Mucosa of stomach (tissue), 1 donor: ENCODE data around the gene PRSS27.

Experiments
- H3K27me3 ChIP-seq: one replicate; pipeline ENCODE4 v1.7.0; 2013; ENCODE audit warnings: mild to moderate bottlenecking, low read length; ENCODE audit not compliant: control insufficient read depth, insufficient read depth
- H3K36me3 ChIP-seq: one replicate; pipeline ENCODE4 v1.7.0; 2013; ENCODE audit warnings: low read length; ENCODE audit not compliant: control insufficient read depth, insufficient read depth
- H3K4me1 ChIP-seq: one replicate; pipeline ENCODE4 v1.7.0; 2013; ENCODE audit warnings: mild to moderate bottlenecking, low read length; ENCODE audit not compliant: control insufficient read depth, insufficient read depth
- H3K4me3 ChIP-seq: one replicate; pipeline ENCODE4 v1.7.0; 2013; ENCODE audit warnings: low read length
- H3K9ac ChIP-seq: one replicate; pipeline ENCODE4 v1.7.0; 2013; ENCODE audit warnings: mild to moderate bottlenecking, low read length, moderate library complexity
- H3K9me3 ChIP-seq: one replicate; pipeline ENCODE4 v1.7.0; 2013; ENCODE audit warnings: mild to moderate bottlenecking, low read length, moderate library complexity; ENCODE audit not compliant: control insufficient read depth
- donor health status: Pancreatic carcinoma.

PRSS27 gene

GRCh38 chr16:2761886-2762583 is 42.0 kb upstream of the PRSS27 start:
- peaks cover 72% of the 10 kb centered on the region for H3K36me3 ChIP-seq
- H3K4me3 ChIP-seq, result no peak overlapping the region
- H3K9me3 ChIP-seq, result no peaks in the 10 kb centered on the region
- no peaks in the 10 kb centered on the region for H3K4me1 ChIP-seq
- H3K27me3 ChIP-seq, result no peaks in the 10 kb centered on the region
- H3K9ac ChIP-seq, result no peak overlapping the region

DNA sequence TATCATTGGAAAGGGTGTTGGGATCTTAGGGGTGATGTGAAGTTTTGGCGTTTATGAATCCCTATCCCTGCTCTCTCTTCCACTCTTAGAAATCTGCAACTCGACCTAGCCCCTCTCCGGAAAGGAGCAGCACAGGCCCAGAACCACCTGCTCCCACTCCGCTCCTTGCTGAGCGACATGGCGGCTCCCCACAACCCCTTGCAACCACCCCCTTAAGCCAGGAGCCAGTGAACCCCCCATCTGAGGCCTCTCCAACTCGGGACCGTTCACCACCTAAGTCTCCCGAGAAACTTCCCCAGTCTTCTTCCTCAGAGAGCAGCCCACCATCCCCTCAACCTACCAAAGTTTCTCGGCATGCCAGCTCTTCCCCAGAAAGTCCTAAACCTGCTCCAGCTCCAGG is 41.4 kb upstream of the PRSS27 start:
- Histone ChIP-seq H3K9me3 (no peaks in the 10 kb centered on the region), H3K36me3 (peaks cover 67% of the 10 kb centered on the region), H3K4me3 (no peak overlapping the region), H3K4me1 (no peaks in the 10 kb centered on the region), H3K9ac (no peak overlapping the region), H3K27me3 (no peaks in the 10 kb centered on the region)

DNA sequence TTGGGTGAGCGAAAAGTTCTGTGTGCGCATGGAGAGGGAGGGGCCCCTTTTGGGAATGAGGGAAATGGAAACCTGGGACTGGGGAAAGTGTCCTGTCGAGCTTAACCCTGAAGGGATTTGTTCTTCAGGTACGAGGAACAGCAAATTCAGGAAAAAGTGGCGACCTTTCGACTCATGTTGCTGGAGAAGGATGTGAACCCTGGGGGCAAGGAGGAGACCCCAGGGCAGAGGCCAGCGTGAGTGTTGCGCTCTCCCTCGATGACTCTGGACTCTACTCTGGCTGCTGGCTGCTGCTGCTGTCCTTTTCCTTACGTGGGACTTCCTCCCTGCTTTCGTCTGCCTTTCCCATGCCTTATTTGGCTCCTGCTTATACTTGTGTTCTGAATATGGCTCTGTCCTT is 37.3 kb upstream of the PRSS27 start:
- Histone ChIP-seq H3K4me3 (no peak overlapping the region), H3K9me3 (no peaks in the 10 kb centered on the region), H3K9ac (no peak overlapping the region), H3K4me1 (peaks cover 16% of the 10 kb centered on the region), H3K36me3 (peaks cover 36% of the 10 kb centered on the region), H3K27me3 (no peaks in the 10 kb centered on the region)

GRCh38 chr16:2756288-2757015 is 36.4 kb upstream of the PRSS27 start:
- peaks cover 27% of the 10 kb centered on the region for H3K36me3 ChIP-seq
- no peak overlapping the region for H3K9ac ChIP-seq
- H3K4me3 ChIP-seq, result no peak overlapping the region
- no peaks in the 10 kb centered on the region for H3K27me3 ChIP-seq
- H3K9me3 ChIP-seq, result no peaks in the 10 kb centered on the region
- peaks cover 23% of the 10 kb centered on the region for H3K4me1 ChIP-seq

DNA sequence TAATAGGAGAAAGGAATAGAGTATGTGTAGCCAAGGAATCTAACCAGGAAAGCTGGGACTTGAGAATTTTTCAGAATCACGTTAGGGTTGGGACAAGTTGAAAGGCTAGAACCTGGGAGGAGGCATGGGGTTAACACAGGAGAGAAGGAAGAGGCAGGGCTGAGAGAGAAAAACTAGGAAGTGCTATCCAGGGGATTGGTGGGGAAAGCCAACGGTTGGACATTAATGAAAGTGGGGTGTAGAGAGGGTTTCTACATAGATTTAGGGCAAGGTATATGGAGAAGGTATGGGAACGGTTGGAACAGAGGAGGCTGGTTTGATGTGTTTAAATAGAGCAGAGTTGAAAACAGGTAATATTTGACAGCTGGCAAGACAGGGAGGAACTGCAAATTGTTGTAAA is 35.1 kb upstream of the PRSS27 start:
- H3K4me3 ChIP-seq, result peak overlapping the region; percentile 21
- H3K4me1 ChIP-seq, result peaks cover 27% of the 10 kb centered on the region
- no peaks in the 10 kb centered on the region for H3K27me3 ChIP-seq
- no peaks in the 10 kb centered on the region for H3K9me3 ChIP-seq
- H3K9ac ChIP-seq, result peak overlapping the region; percentile 76
- H3K36me3 ChIP-seq, result peaks cover 23% of the 10 kb centered on the region

DNA sequence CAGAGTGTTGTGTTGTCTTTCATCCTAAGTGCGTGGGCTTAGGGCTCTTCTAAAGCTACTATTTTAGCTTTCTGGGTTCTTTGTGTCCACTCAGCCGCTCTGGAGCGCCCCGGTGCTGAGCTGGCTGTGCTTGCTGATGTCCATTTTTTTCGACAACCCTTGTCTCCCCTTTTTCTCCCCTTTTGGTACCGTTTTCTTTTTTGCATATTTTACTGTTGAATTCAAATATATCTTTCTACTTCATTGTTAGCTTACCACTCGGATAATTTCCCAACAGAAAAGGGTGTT is 33.7 kb upstream of the PRSS27 start:
- no peaks in the 10 kb centered on the region for H3K9me3 ChIP-seq
- no peaks in the 10 kb centered on the region for H3K27me3 ChIP-seq
- H3K36me3 ChIP-seq, result peaks cover 8% of the 10 kb centered on the region
- H3K4me1 ChIP-seq, result peaks cover 27% of the 10 kb centered on the region
- H3K9ac ChIP-seq, result peak overlapping the region; percentile 76
- H3K4me3 ChIP-seq, result peak overlapping the region; percentile 56

DNA sequence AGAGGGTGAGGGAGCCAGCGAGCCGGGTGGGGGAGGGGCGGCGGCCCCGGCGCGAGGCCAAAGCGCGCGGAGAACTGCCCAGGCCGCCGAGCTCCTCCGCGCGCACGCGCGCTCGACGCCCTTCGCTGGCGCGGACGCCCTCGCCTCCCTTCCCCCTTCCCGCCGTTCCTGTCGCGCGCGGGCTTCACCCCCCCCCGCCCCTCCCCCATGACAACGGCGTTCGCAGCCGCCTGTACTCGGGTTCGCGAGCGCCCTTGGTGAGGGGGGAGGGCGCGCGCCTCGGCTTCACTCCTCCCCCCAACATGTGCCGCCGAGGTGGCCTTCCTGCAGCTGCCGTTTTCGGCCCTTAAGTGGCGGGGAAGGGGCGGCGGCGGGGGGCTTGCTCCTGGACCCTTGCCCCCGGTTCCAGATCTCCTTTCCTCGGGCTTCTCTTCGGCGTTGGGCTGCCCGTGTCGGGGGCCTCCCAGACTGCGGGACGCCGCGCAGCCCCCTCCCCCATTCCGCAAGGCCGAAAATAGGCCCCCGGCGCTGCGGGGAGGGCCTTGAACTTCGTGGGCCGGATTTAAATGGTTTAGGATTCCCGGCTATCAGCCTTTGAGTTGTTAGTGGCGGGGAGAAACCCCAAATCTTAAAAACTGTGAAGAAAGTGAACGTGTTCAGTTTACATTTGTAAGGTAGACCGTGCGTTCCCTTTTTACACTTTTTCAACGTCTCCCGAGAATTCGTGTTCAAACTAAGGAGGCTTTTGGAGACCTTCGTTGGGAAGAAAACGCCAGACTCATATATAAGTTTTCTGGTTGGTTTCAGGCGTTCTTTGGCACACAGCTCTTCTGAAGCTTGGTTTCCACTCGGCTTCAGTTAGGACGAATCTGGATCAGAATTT is 33.1 kb upstream of the PRSS27 start:
- H3K4me1 ChIP-seq, result peaks cover 27% of the 10 kb centered on the region
- H3K27me3 ChIP-seq, result no peaks in the 10 kb centered on the region
- peak overlapping the region; percentile 84 for H3K9ac ChIP-seq
- H3K4me3 ChIP-seq, result peak overlapping the region; percentile 56
- H3K9me3 ChIP-seq, result no peaks in the 10 kb centered on the region
- H3K36me3 ChIP-seq, result peaks cover 3% of the 10 kb centered on the region

DNA sequence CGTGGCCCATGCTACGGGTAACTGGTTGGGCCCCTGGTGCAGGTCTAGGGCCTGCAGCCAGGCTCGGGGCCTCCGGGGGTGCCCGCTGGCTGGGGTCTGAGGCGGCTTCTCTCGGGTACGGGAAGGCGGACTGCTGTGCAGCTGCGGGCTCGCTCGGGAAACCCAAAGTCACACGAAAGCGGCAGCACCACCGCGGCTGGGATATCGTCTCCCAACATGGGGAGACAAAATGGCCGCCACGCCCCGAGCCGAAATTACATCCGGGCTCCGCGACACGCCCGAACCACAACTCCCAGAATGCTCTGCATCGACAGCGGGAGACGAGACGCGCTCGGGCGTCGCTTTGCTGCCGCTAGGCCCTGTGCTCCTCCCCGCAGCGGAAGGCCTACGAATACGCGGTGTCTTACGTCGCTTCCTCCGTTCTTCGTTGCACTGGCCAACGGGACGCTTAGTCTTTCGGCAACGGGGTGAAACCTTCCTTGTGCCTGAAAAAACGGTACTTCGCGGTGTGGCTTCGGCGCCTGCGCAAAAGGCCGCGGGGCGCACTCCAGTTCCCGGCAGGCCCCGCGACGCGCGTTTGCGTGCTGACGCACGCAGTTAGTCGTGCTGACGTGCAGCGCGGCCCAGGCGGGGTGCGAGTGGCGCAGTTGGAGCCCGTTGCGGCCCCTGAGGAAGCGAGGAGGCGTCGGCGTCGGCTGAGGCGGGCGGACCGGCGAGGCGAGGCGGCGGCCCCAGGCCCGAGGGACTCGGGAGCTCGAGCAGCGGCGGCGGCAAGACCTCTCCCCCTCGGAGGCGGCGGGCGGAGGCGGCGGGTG is 32.2 kb upstream of the PRSS27 start, which contains the start of gene SRRM2:
Gene SRRM2 (plus strand): TSS at position 604 of the 815 bp plus-strand sequence. CDS start 3,727 bp downstream, outside the sequence.
- H3K9ac ChIP-seq, result peak within 1 kb of the TSS; percentile 84
- H3K4me1 ChIP-seq, result peaks cover 27% of the 10 kb centered on the region
- peaks cover 3% of the 10 kb centered on the region for H3K36me3 ChIP-seq
- H3K9me3 ChIP-seq, result no peaks in the 10 kb centered on the region
- H3K4me3 ChIP-seq, result peak within 1 kb of the TSS; percentile 56
- no peaks in the 10 kb centered on the region for H3K27me3 ChIP-seq

- Histone ChIP-seq H3K4me3 (peak overlapping the region; percentile 29), H3K9ac (peak overlapping the region; percentile 84), H3K27me3 (no peaks in the 10 kb centered on the region), H3K4me1 (peaks cover 27% of the 10 kb centered on the region), H3K36me3 (peaks cover 3% of the 10 kb centered on the region), H3K9me3 (no peaks in the 10 kb centered on the region)
Measured at GRCh38 chr16:2751577-2752034, 31.6 kb upstream of the PRSS27 start.

GRCh38 chr16:2749936-2750335 is 29.9 kb upstream of the PRSS27 start:
- no peaks in the 10 kb centered on the region for H3K36me3 ChIP-seq
- H3K4me1 ChIP-seq, result peaks cover 13% of the 10 kb centered on the region
- H3K9me3 ChIP-seq, result no peaks in the 10 kb centered on the region
- no peak overlapping the region for H3K4me3 ChIP-seq
- no peaks in the 10 kb centered on the region for H3K27me3 ChIP-seq
- H3K9ac ChIP-seq, result no peak overlapping the region

DNA sequence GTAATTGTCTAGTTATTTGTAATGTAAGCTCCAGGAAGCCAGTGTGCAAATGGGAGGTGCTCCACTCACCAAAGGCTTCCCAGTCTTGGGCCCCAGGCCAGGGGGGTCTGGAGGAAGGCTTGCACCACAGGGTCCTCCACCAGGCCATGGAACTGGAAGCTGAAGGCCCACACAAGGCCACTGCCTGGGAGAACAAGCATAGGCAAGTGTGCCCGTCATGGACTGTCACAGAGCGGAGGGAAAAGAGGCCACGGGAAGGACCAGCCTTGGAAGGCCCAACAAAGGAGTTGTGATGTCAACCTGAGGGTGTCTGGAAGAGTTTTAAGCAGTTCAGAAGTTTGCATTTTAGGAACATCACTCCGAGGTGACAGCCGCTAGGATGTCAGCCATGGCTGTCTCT is 29.5 kb upstream of the PRSS27 start:
- Histone ChIP-seq H3K27me3 (no peaks in the 10 kb centered on the region), H3K36me3 (no peaks in the 10 kb centered on the region), H3K9ac (no peak overlapping the region), H3K4me3 (no peak overlapping the region), H3K4me1 (peaks cover 11% of the 10 kb centered on the region), H3K9me3 (no peaks in the 10 kb centered on the region)
